Esophagus muscularis mucosa (tissue), 4 donors: Measurements from ENCODE around the gene VWC2L. TPM values are rescaled to one million over a fixed set of nuclear protein-coding genes. Genes with fewer than 3 reads are reported as not detected.
A peak's percentile ranks its signal among the peaks of the same experiment; 100 is the strongest.

ENCODE experiments used
- DNase-seq: peaks from one replicate; pipeline ENCODE4 v3.0.0-alpha.2; 2017; ENCODE audit errors: extremely low spot score
- H3K27ac ChIP-seq, 4 donors: fragments of 200-600 bp; sonication (generic); replicated peaks in 1 of 4; 1 replicate in 3 of 4; 2 replicates in 1 of 4; pipeline ENCODE4 v1.5.1; 2016 to 2019; ENCODE audit warnings: mild to moderate bottlenecking in 1 of 4
- H3K27me3 ChIP-seq, 4 donors: fragments of 200-600 bp; sonication (generic); one replicate each; pipeline versions ENCODE4 v1.5.1 to v1.6.0; 2016 to 2019
- H3K36me3 ChIP-seq, 4 donors: fragments of 200-600 bp; sonication (generic); one replicate each; pipeline ENCODE4 v1.5.1; 2016 to 2019
- H3K4me1 ChIP-seq, 4 donors: fragments of 200-600 bp; sonication (generic); one replicate each; pipeline ENCODE4 v1.5.1; 2016 to 2019
- H3K4me3 ChIP-seq, 4 donors: fragments of 200-600 bp; sonication (generic); 1 replicate in 2 of 4; 2 replicates in 2 of 4; pipeline ENCODE4 v1.5.1; 2016 to 2019; ENCODE audit warnings: mild to moderate bottlenecking in 4 of 4, moderate library complexity in 1 of 4
- H3K9me3 ChIP-seq, 4 donors: fragments of 200-600 bp; sonication (generic); 1 replicate in 3 of 4; 2 replicates in 1 of 4; pipeline ENCODE4 v1.5.1; 2016 to 2019
- CTCF ChIP-seq, 3 experiments: fragments of 200-600 bp in 2 of 3; fragments of 450-650 bp in 1 of 3; sonication (generic) in 2 of 3; IDR thresholded peaks; one replicate each; pipeline ENCODE4 v1.5.1; 2017 to 2019; ENCODE audit warnings: antibody characterized with exemption in 3 of 3, mild to moderate bottlenecking in 2 of 3, moderate library complexity in 1 of 3
- EP300 ChIP-seq: sonication (generic); formaldehyde crosslinking; IDR thresholded peaks from one replicate; pipeline ENCODE4 v1.6.1; 2017; ENCODE audit warnings: antibody characterized with exemption
- POLR2A ChIP-seq: fragments of 450-650 bp; IDR thresholded peaks from one replicate; pipeline ENCODE4 v1.6.1; 2017; ENCODE audit warnings: antibody characterized with exemption, moderate library complexity, mild to moderate bottlenecking, low read depth
- POLR2AphosphoS5 ChIP-seq, 2 donors: sonication (generic); formaldehyde crosslinking; IDR thresholded peaks; one replicate each; pipeline ENCODE4 v1.6.1; 2017; ENCODE audit warnings: antibody characterized with exemption in 2 of 2
- WGBS: methylation state at CpG from one replicate; pipeline ENCODE4 v1.1.5; 2018; 5-methylcytosine and 5-hydroxymethylcytosine counted together
- intact Hi-C: fragments of 100-400 bp; cut with DNase I; formaldehyde crosslinking; loops from one replicate; pipeline ENCODE4 v1.15.1; 2023
- total RNA-seq, 4 donors: library from RNA; depleted of rRNA; stranded (reverse); fragments of >200 nt; gene quantifications; one replicate each; pipeline versions ENCODE4 v1.1.0 to v1.2.1, GENCODE V29; 2016

The VWC2L gene
- total RNA-seq, 4 donors from 2014 or later = 0.11 TPM; not detected in 3

- Histone ChIP-seq H3K36me3 (no peaks in the 10 kb centered on the region), H3K27me3 (no peaks in the 10 kb centered on the region), H3K4me1 (no peaks in the 10 kb centered on the region), H3K4me3 (no peak overlapping the region), H3K9me3 (no peaks in the 10 kb centered on the region), H3K27ac (no peak overlapping the region)
- TF ChIP-seq POLR2A (no peak), POLR2AphosphoS5 (IDR thresholded peaks at IDR 0.05) (no peak), EP300 (no peak), CTCF (IDR thresholded peaks at IDR 0.05) (no peak)
- intact Hi-C loops = no loop called here
- WGBS = 39% methylated on average over 3 of the region's 3 CpGs
- no peak for DNase-seq
Observed at GRCh38 chr2:214587442-214587841, 176.6 kb downstream of the VWC2L start.

DNA sequence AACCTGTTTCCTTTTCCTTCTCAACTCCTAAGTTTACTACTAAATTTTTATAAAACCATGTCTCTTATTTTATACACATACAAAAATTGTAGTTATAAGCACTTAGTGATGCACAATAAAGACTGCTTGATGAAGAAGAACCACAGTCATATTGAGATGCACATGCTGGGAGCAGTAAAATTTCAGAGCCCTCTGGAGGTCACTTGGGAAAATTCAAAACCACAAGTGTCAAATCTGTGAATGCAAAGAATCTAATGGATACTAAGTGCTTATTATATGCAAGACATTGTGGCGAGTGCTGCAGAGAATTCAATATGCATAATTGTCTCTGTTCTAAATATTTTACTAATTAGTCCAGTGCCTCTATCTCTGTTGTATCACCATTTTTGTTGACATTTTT, 180.5 kb downstream of the VWC2L start:
- TF ChIP-seq EP300 (no peak), POLR2A (no peak), CTCF (IDR thresholded peaks at IDR 0.05) (no peak), POLR2AphosphoS5 (IDR thresholded peaks at IDR 0.05) (no peak)
- H3K27me3 ChIP-seq = no peaks in the 10 kb centered on the region
- peaks cover 0 to 12% (median 4%) of the 10 kb centered on the region in 4 donors for H3K4me1 ChIP-seq
- no peaks in the 10 kb centered on the region for H3K36me3 ChIP-seq
- no peak for DNase-seq
- no peak overlapping the region for H3K4me3 ChIP-seq
- H3K9me3 ChIP-seq = no peaks in the 10 kb centered on the region
- H3K27ac ChIP-seq = no peak overlapping the region
- intact Hi-C loops = no loop called here
- WGBS = 96% methylated on average over 1 of the region's 1 CpG

DNA sequence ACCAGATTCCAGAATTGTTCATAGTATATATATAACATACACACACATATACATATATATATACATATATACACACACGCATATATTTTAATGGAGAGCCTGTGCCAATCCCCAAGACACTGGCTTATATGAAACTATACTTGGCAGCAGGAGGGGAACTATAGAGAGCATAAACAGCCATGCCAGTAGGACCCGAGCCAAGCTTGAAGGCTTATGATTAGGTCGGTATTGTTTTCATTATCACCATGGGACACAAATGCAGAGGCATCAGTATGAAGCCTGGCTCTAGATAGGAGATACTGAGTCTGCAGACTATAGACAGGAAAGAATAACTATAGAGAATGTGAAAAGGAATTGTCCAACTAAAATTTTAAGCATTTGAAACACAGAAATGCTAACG, 181.2 kb downstream of the VWC2L start:
- Histone ChIP-seq H3K4me1 (peaks cover 0 to 12% (median 4%) of the 10 kb centered on the region in 4 donors), H3K27ac (no peak overlapping the region), H3K36me3 (no peaks in the 10 kb centered on the region), H3K27me3 (no peaks in the 10 kb centered on the region), H3K9me3 (no peaks in the 10 kb centered on the region), H3K4me3 (no peak overlapping the region)
- DNase-seq = no peak
- intact Hi-C loops = no loop called here
- WGBS = 60% methylated on average over 4 of the region's 4 CpGs
- TF ChIP-seq POLR2A (no peak), POLR2AphosphoS5 (IDR thresholded peaks at IDR 0.05) (no peak), EP300 (no peak), CTCF (IDR thresholded peaks at IDR 0.05) (no peak)

GRCh38 chr2:214593727-214594126, 182.9 kb downstream of the VWC2L start:
- H3K36me3 ChIP-seq = no peaks in the 10 kb centered on the region
- no peak for DNase-seq
- no peaks in the 10 kb centered on the region for H3K9me3 ChIP-seq
- H3K4me1 ChIP-seq = peaks cover 0 to 12% (median 4%) of the 10 kb centered on the region in 4 donors
- no peak overlapping the region for H3K27ac ChIP-seq
- no peaks in the 10 kb centered on the region for H3K27me3 ChIP-seq
- intact Hi-C loops = no loop called here
- H3K4me3 ChIP-seq = no peak overlapping the region
- TF ChIP-seq CTCF (IDR thresholded peaks at IDR 0.05) (no peak), POLR2AphosphoS5 (IDR thresholded peaks at IDR 0.05) (peak in 1 of 2 donors; percentile 8), EP300 (no peak), POLR2A (no peak)
- WGBS = 46% methylated on average over 1 of the region's 1 CpG
